ENCODE measurements around the gene CDCA8. TPM values are rescaled to one million over a fixed set of nuclear protein-coding genes. Genes with fewer than 3 reads are reported as not detected.
"Not testable (repeated sequence)": the region's sequence is repeated elsewhere in the genome, so short reads cannot be mapped to it uniquely, and the experiment has no call there.

The CDCA8 gene
- total and polyA plus RNA-seq, 5 donors from 2014 or later = 1.3 to 3.7 (median 3.0) TPM

DNA sequence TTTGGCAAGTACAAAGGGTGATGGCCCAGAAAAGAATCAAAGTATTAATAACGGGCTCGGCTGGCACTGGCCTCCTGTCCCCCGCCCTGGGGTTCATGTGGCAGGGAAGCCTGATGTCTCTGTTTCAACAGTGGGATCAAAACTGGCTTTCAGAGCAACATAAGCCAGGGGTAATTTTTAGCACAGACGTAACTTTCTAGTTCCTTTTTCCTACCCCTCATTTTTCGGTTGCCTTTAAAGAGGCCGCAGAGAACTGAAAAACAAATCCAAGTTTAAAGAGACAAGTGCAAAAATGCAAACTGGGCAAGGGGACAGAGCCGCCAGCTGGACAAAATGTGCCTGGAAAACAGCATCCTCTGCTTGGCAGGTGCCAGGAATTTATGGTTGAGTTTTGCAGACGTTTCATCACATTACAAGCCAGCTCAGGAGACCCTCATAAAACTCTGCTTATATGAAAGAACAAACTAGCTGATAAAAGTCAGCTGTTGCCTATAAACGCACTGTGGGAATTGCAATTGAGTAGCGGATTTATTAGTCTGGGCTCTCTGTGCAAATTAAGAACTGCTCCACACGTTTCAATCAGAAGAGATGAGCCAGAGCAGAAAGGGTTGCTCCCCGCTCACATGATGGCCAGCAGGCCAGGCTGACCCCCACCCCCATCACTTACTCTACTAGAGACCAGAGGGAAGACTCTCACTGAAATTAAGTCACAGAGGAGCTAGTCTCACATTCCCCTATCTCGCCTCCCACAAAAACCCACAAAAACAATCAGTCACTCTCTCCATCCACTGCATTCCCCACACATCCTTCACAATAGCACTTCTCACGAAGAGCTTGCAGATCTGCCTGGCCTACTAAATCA lies 15.8 kb upstream of the CDCA8 start:
- DNase-seq (no peak), ATAC-seq (ENCODE audit: low read depth in 2 of 2) (no peak)
- H3K4me1 ChIP-seq (ENCODE audit: control insufficient read depth, insufficient read depth, low read length, poor library complexity, severe bottlenecking) = peaks cover 17% of the 10 kb centered on the region
- H3K27me3 ChIP-seq (ENCODE audit: control insufficient read depth, insufficient read depth, low read length) = no peaks in the 10 kb centered on the region
- no peak overlapping the region for H3K27ac ChIP-seq (ENCODE audit: insufficient read depth, low read length, poor library complexity, severe bottlenecking)
- H3K36me3 ChIP-seq (ENCODE audit: control insufficient read depth, insufficient read depth, low read length) = no peaks in the 10 kb centered on the region
- no peak overlapping the region for H3K4me3 ChIP-seq (ENCODE audit: low read depth, low read length)
- Mint-ChIP-seq H3K4me1 (peaks cover 0 to 19% (median 5%) of the 10 kb centered on the region in 4 donors), H3K4me3 (peak overlapping the region in 1 of 4 donors; percentile 17), H3K27me3 (peaks cover 2% of the 10 kb centered on the region), H3K36me3 (no peaks in the 10 kb centered on the region), H3K9me3 (peaks cover 0 to 2% (median 0%) of the 10 kb centered on the region in 7 donors), H3K27ac (peak overlapping the region in 2 of 3 donors; percentile 34 to 71)
- no peaks in the 10 kb centered on the region for H3K9me3 ChIP-seq (ENCODE audit: control insufficient read depth in 2 of 2, low read length in 2 of 2)

DNA sequence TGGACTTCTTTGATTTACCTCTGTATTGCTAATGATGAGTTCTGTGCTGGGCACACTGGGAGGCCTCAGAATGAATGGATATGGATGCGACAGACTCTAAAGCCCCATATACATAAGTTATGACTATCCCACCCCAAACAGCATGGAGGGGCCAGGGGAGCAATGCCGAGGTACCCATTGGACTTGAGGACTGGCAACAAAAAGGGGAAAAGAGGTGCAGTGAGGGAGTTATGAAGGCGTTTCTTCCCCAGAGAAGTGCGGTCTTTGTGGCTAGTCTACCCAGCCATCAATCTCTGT lies 15.2 kb upstream of the CDCA8 start:
- Mint-ChIP-seq H3K4me1 (peaks cover 0 to 19% (median 6%) of the 10 kb centered on the region in 4 donors), H3K27ac (peak overlapping the region in 1 of 3 donors; percentile 71)
- no peak overlapping the region for H3K27ac ChIP-seq (ENCODE audit: insufficient read depth, low read length, poor library complexity, severe bottlenecking)

DNA sequence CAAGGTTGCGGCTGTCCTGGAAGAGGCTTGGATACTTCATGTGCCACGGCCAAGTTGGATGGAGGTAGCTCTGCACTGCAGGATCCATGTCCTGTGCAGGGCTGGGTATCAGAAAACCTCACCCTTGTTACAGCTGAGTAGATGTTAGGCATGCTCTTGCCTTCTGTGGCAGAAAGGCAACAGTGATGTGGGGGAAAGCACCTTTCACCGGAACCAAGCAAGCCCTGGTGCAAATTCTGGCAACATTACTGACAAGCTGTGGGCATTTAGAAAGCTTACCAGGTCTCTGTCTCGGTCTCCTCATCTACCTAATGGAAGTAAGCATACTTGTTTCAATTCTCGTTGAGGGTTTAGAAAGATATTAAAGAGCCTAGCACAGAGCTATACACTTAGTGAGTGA lies 14.5 kb upstream of the CDCA8 start:
- Mint-ChIP-seq H3K36me3 (peaks cover 3% of the 10 kb centered on the region), H3K27me3 (no peaks in the 10 kb centered on the region), H3K9me3 (peaks cover 0 to 2% (median 0%) of the 10 kb centered on the region in 7 donors), H3K4me3 (no peak overlapping the region), H3K27ac (peak overlapping the region in 1 of 3 donors; percentile 75), H3K4me1 (peaks cover 0 to 22% (median 7%) of the 10 kb centered on the region in 4 donors)
- DNase-seq = no peak
- no peak for ATAC-seq (ENCODE audit: low read depth in 2 of 2)
- Histone ChIP-seq H3K9me3 (ENCODE audit: control insufficient read depth in 2 of 2, low read length in 2 of 2) (no peaks in the 10 kb centered on the region), H3K4me3 (ENCODE audit: low read depth, low read length) (no peak overlapping the region), H3K4me1 (ENCODE audit: control insufficient read depth, insufficient read depth, low read length, poor library complexity, severe bottlenecking) (peaks cover 20% of the 10 kb centered on the region), H3K36me3 (ENCODE audit: control insufficient read depth, insufficient read depth, low read length) (peaks cover 2% of the 10 kb centered on the region), H3K27ac (ENCODE audit: insufficient read depth, low read length, poor library complexity, severe bottlenecking) (no peak overlapping the region), H3K27me3 (ENCODE audit: control insufficient read depth, insufficient read depth, low read length) (no peaks in the 10 kb centered on the region)

More for the DNA sequence above, 15.2 kb upstream of the CDCA8 start:
- Histone ChIP-seq H3K4me3 (ENCODE audit: low read depth, low read length) (no peak overlapping the region), H3K36me3 (ENCODE audit: control insufficient read depth, insufficient read depth, low read length) (no peaks in the 10 kb centered on the region), H3K27me3 (ENCODE audit: control insufficient read depth, insufficient read depth, low read length) (no peaks in the 10 kb centered on the region), H3K9me3 (ENCODE audit: control insufficient read depth in 2 of 2, low read length in 2 of 2) (no peaks in the 10 kb centered on the region), H3K4me1 (ENCODE audit: control insufficient read depth, insufficient read depth, low read length, poor library complexity, severe bottlenecking) (peaks cover 18% of the 10 kb centered on the region)
- peak overlapping the region in 1 of 4 donors; percentile 17 for H3K4me3 Mint-ChIP-seq
- no peaks in the 10 kb centered on the region for H3K27me3 Mint-ChIP-seq
- H3K36me3 Mint-ChIP-seq = no peaks in the 10 kb centered on the region
- H3K9me3 Mint-ChIP-seq = peaks cover 0 to 2% (median 0%) of the 10 kb centered on the region in 7 donors
- DNase-seq (no peak), ATAC-seq (ENCODE audit: low read depth in 2 of 2) (no peak)

DNA sequence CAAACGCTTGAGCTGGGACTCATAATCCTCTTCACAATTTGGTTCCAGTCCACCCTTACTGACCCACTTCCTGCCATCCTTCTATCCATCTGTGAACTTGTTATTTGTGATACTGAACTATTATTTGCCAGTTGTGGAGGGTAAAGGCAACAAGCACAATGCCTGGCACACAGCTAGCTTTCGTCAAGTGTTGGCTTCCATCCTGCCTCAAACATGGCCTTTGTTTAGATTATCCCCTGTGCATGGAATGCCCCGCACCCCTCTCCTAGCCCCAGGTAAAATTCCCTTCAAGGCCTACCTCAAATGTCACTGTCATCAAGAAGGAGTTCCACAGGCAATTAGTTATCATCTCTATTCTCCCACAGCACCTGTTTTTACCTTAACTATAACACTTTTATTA lies 11.4 kb upstream of the CDCA8 start:
- H3K36me3 Mint-ChIP-seq = peaks cover 21% of the 10 kb centered on the region
- peaks cover 0 to 2% (median 0%) of the 10 kb centered on the region in 7 donors for H3K9me3 Mint-ChIP-seq
- Histone ChIP-seq H3K4me1 (ENCODE audit: control insufficient read depth, insufficient read depth, low read length, poor library complexity, severe bottlenecking) (peaks cover 4% of the 10 kb centered on the region), H3K4me3 (ENCODE audit: low read depth, low read length) (no peak overlapping the region), H3K27ac (ENCODE audit: insufficient read depth, low read length, poor library complexity, severe bottlenecking) (no peak overlapping the region), H3K27me3 (ENCODE audit: control insufficient read depth, insufficient read depth, low read length) (no peaks in the 10 kb centered on the region), H3K36me3 (ENCODE audit: control insufficient read depth, insufficient read depth, low read length) (peaks cover 26% of the 10 kb centered on the region), H3K9me3 (ENCODE audit: control insufficient read depth in 2 of 2, low read length in 2 of 2) (no peaks in the 10 kb centered on the region)
- H3K27me3 Mint-ChIP-seq = no peaks in the 10 kb centered on the region
- no peak for ATAC-seq (ENCODE audit: low read depth in 2 of 2)
- no peak overlapping the region for H3K4me3 Mint-ChIP-seq
- no peak overlapping the region for H3K27ac Mint-ChIP-seq
- no peak for DNase-seq
- H3K4me1 Mint-ChIP-seq = peaks cover 0 to 7% (median 5%) of the 10 kb centered on the region in 4 donors

DNA sequence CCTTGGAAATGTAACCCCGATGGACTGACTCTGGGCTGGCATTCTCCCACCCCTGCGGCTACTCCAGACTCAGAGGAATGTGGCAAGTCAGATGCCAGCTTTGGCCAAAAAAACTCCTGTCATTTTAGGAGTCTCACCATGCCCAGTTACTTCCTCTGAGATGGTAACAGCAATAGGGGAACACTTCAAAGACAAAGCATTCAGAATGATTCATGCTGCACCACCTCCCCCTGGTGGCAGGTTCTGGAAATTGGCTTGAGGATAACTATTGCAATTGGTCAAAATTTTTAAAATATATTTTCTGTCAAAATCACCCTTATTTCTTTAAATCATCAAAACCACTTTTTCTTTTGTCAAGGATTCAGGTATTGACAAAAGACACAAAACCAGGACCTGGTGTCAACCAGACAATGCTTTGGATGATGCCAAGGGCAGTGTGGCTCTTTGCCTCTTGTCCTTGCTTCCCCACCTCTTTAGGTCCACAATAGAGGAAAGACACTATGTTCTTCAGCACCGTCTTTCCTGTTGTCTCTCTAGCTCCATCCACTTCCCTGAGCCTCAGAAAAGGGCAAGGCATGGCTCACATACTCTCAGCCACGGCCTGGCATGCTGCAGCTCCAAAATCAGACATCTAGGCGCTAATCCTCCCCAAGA lies 9.9 kb upstream of the CDCA8 start:
- Mint-ChIP-seq H3K4me3 (no peak overlapping the region), H3K4me1 (peaks cover 0 to 7% (median 5%) of the 10 kb centered on the region in 4 donors), H3K27me3 (no peaks in the 10 kb centered on the region), H3K9me3 (peaks cover 0 to 2% (median 0%) of the 10 kb centered on the region in 7 donors), H3K27ac (peak overlapping the region; percentile 43 to 65 (median 65)), H3K36me3 (peaks cover 21% of the 10 kb centered on the region)
- no peak overlapping the region for H3K27ac ChIP-seq (ENCODE audit: insufficient read depth, low read length, poor library complexity, severe bottlenecking)
- H3K4me1 ChIP-seq (ENCODE audit: control insufficient read depth, insufficient read depth, low read length, poor library complexity, severe bottlenecking) = peaks cover 4% of the 10 kb centered on the region
- H3K9me3 ChIP-seq (ENCODE audit: control insufficient read depth in 2 of 2, low read length in 2 of 2) = no peaks in the 10 kb centered on the region
- H3K36me3 ChIP-seq (ENCODE audit: control insufficient read depth, insufficient read depth, low read length) = peaks cover 33% of the 10 kb centered on the region
- no peaks in the 10 kb centered on the region for H3K27me3 ChIP-seq (ENCODE audit: control insufficient read depth, insufficient read depth, low read length)
- DNase-seq (peak; percentile 63 to 79 (median 74)), ATAC-seq (ENCODE audit: low read depth in 2 of 2) (peak; percentile 70)
- H3K4me3 ChIP-seq (ENCODE audit: low read depth, low read length) = no peak overlapping the region

DNA sequence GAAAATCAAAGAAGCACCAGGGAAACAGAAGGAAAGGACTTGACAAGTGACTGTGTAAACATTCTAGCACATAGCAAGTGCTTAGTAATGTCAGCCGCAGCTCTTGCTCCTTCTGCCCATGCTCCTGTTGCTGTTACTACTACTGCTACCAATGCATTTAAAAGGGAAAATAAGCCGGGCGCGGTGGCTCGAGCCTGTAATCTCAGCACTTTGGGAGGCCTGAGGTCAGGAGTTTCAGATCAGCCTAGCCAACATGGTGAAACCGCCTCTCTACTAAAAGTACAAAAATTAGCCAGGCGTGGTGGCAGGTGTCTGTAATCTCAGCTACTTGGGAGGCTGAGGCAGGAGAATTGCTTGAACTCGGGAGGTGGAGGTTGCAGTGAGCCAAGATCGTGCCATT lies 8.1 kb upstream of the CDCA8 start:
- H3K9me3 Mint-ChIP-seq; H3K4me3 ChIP-seq (ENCODE audit: low read depth, low read length); ATAC-seq (ENCODE audit: low read depth in 2 of 2); H3K27me3 Mint-ChIP-seq; H3K4me3 Mint-ChIP-seq; H3K4me1 ChIP-seq (ENCODE audit: control insufficient read depth, insufficient read depth, low read length, poor library complexity, severe bottlenecking); H3K27ac ChIP-seq (ENCODE audit: insufficient read depth, low read length, poor library complexity, severe bottlenecking); H3K9me3 ChIP-seq (ENCODE audit: control insufficient read depth in 2 of 2, low read length in 2 of 2); H3K27me3 ChIP-seq (ENCODE audit: control insufficient read depth, insufficient read depth, low read length); H3K27ac Mint-ChIP-seq; DNase-seq: not testable (repeated sequence)
- Mint-ChIP-seq H3K36me3 (peaks cover 30% of the 10 kb centered on the region), H3K4me1 (peaks cover 9 to 20% (median 16%) of the 10 kb centered on the region in 4 donors)
- peaks cover 33% of the 10 kb centered on the region for H3K36me3 ChIP-seq (ENCODE audit: control insufficient read depth, insufficient read depth, low read length)

DNA sequence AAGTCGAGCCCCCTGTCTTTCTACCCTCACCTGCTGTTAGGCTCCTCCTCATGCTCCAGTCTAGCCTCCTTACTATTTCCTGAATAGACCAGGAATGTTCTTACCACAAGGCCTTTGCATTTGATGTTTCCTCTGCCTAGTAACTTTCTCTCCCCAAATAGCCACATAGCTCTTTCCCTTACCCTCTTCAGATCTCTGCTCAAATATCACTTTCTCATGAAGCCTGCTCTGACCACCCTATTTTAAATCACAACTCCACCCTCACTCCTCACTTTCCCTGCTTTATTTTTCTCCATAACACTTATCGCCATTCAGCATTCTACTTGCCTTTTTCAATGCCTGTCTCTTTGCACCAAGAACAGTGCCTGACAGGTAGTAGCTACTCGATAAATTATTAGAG lies 6.6 kb upstream of the CDCA8 start:
- peaks cover 30% of the 10 kb centered on the region for H3K36me3 Mint-ChIP-seq
- Histone ChIP-seq H3K36me3 (ENCODE audit: control insufficient read depth, insufficient read depth, low read length) (peaks cover 33% of the 10 kb centered on the region), H3K4me3 (ENCODE audit: low read depth, low read length) (no peak overlapping the region), H3K27me3 (ENCODE audit: control insufficient read depth, insufficient read depth, low read length) (no peaks in the 10 kb centered on the region), H3K9me3 (ENCODE audit: control insufficient read depth in 2 of 2, low read length in 2 of 2) (no peaks in the 10 kb centered on the region), H3K27ac (ENCODE audit: insufficient read depth, low read length, poor library complexity, severe bottlenecking) (no peak overlapping the region), H3K4me1 (ENCODE audit: control insufficient read depth, insufficient read depth, low read length, poor library complexity, severe bottlenecking) (peaks cover 17% of the 10 kb centered on the region)
- DNase-seq (no peak), ATAC-seq (ENCODE audit: low read depth in 2 of 2) (no peak)
- peak overlapping the region in 1 of 4 donors; percentile 17 for H3K4me3 Mint-ChIP-seq
- H3K9me3 Mint-ChIP-seq = peaks cover 0 to 2% (median 0%) of the 10 kb centered on the region in 7 donors
- no peaks in the 10 kb centered on the region for H3K27me3 Mint-ChIP-seq
- no peak overlapping the region for H3K27ac Mint-ChIP-seq
- H3K4me1 Mint-ChIP-seq = peaks cover 18 to 35% (median 26%) of the 10 kb centered on the region in 4 donors
